ENCODE measurements around the gene VRK3. TPM values are rescaled to one million over a fixed set of nuclear protein-coding genes. Genes with fewer than 3 reads are reported as not detected.
"Not testable (repeated sequence)": the region's sequence is repeated elsewhere in the genome, so short reads cannot be mapped to it uniquely, and the experiment has no call there.

The VRK3 gene
- total RNA-seq, 1 donor from 2014 or later: 17.1 TPM

DNA sequence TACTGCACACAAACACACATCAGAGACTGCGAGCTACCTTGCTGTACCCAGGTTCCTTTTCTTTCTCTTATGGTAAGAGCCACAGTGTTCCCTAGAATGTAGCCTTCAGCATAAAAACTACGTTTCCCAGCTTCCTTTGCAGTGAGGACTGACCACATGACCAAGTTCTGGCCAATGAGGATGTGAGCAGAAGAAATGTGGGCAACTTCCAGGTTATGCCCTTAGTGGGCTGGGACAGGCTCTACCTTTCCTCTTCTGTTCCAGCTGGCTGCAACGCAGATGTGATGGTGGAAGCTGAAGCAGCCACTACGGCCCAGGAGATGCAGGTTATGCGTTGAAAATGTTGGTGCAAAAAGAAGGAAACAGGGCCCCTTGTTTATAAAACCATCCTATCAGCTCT lies 27.5 kb downstream of the VRK3 start:
- DNase-seq (ENCODE audit: low spot score in 2 of 2) (no peak), FAIRE-seq (no peak)

DNA sequence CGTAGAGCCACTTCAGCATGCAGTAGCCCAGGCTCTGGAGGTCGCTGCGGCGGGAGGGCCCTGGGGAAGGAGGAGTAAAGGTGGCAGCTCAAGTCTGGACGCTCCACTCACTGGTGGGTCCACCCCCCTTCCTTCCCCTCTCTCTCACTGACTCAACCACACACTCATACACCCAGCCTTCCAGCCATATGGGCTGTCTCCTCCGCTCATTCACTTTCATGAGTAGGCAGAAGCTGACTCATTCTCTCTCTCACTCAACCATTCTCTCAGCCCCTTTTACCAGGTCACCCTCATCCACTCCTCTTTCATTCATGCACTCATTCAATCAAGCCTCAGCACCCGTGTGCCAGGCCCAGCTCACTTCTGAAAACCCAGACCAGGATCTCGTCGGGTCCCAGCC lies 36.7 kb downstream of the VRK3 start:
- DNase-seq (ENCODE audit: low spot score in 2 of 2): peak in 1 of 2 donors; percentile 37
- FAIRE-seq: no peak

DNA sequence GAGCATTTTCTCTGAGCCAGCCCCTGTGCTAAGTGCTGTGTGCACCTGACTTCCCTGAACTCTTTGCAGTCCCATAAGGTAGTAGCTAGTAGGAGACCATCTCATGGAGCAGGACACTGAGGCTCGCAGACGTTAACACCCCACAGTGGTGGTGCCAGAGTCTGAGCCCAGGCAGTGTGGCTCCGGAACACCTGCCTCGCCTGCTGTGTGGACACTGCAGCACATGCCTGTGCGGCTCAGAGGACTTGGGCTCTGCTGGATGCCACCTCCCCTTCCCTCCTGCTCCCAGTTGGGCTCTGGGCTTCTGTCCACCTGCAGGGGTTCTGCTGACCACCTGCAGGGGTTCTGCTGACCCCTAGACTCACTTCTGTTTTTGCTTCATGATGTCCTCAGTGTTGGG lies 37.2 kb downstream of the VRK3 start:
- FAIRE-seq (no peak), DNase-seq (ENCODE audit: low spot score in 2 of 2) (no peak)

DNA sequence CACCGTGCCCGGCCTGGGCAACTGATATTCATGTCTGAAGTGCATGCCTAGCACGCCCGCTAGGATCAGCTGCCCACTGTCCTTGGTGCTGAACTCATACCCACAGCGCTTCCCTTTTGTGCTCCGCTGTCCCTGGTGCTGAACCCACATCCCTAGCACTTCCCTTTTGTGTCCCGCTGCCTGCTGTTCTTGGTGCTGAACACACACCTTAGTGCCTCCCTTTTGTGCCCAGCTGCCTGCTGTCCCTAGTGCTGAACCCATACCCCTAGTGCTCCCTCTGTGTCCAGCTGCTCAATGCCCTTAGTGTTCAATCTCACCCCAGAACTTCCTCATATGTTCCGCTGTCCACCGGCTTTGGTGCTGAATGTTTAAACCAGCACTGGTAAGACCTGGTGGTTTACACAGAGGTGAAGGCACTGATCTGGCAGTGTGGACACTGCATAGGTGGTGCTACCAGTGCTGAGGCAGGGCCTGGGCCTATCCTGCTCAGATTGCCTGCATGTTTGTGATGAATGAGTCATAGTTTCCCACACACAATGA lies 37.9 kb downstream of the VRK3 start:
- FAIRE-seq (no peak), DNase-seq (ENCODE audit: low spot score in 2 of 2) (peak; percentile 50 to 63)

DNA sequence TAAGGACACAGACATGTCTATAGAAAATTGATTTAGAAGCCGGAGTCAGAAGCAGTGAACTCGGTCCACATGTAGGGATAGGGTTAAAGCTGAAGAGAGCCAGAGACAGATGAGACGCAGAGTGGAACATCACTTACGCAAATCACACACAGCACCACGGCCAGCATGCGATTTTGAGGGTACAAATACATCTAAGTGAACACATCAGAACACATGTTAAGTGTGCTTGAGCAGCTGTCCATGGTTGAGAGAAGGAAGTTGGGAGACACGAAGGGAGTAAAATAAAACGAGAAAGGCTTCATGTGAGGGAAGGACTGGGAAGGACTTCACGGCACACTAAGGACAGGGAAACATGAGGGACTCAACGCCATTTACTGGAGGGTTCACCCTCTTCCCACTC lies 38.8 kb downstream of the VRK3 start:
- DNase-seq (ENCODE audit: low spot score in 2 of 2) (no peak), FAIRE-seq (no peak)

DNA sequence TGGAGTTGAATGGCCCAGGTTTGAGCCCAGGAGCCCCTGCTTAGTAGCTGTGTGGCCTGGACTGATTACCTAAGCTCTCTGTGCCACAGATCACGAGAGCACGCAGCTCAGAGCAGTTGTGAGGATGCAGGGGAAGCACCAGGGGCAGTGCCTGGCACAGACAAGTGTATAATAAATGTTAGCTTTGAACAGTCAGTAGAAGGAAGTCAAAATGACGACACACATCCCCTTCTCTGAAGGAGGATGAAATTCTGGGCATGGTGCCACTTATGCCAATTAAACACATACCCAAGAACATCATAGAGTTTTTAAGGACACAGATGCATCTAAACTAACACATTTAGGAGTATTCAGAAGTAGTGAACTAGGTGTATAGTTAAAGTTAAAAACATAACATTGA lies 39.3 kb downstream of the VRK3 start:
- no peak for DNase-seq (ENCODE audit: low spot score in 2 of 2)
- no peak for FAIRE-seq

DNA sequence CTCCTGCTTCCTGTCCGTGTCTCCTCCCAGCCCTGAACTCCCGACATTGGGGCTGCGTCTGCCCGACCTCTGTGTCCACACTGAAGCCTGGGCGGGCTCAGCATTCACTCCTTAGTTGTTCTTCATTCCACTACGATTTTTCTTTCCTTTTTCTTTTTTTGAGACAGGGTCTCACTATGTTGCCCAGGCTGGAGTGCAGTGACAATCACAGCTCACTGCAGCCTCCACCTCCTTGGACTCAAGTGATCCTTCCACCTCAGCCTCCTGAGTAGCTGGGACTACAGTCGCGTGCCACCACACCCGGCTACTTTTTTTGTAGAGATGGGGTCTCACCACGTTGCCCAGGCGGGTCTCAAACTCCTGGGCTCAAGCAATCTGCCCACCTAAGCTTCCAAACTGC lies 40.7 kb downstream of the VRK3 start:
- FAIRE-seq (no peak), DNase-seq (ENCODE audit: low spot score in 2 of 2) (no peak)

DNA sequence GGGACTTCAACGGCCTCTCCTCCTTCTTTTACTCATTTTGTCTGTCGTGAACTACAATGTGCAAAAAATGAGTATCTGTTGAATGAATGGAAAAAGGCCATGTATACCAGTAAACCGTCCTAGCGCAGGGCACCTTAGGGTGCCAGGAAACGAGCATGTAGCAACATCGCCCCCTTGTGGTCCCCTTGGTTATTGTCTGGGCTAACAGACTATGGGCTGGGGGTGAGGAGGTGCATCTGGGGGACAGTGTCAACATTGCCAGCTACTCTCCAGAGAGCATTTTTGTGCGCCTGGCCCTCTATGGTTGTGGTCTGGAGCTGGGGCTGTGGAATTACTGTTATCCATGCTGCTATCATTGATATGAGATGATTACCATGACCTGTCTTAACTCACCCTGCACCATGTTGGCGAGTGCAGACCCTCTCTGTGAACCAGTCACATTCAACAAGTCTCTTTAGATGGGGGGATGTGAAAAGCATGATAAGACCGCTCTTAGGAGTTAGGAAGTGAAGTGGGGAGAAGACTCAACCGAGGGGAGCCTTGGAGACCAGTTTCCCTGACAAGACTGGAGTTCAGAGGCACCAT lies 41.4 kb downstream of the VRK3 start:
- DNase-seq (ENCODE audit: low spot score in 2 of 2) (peak in 1 of 2 donors; percentile 46), FAIRE-seq (no peak)

DNA sequence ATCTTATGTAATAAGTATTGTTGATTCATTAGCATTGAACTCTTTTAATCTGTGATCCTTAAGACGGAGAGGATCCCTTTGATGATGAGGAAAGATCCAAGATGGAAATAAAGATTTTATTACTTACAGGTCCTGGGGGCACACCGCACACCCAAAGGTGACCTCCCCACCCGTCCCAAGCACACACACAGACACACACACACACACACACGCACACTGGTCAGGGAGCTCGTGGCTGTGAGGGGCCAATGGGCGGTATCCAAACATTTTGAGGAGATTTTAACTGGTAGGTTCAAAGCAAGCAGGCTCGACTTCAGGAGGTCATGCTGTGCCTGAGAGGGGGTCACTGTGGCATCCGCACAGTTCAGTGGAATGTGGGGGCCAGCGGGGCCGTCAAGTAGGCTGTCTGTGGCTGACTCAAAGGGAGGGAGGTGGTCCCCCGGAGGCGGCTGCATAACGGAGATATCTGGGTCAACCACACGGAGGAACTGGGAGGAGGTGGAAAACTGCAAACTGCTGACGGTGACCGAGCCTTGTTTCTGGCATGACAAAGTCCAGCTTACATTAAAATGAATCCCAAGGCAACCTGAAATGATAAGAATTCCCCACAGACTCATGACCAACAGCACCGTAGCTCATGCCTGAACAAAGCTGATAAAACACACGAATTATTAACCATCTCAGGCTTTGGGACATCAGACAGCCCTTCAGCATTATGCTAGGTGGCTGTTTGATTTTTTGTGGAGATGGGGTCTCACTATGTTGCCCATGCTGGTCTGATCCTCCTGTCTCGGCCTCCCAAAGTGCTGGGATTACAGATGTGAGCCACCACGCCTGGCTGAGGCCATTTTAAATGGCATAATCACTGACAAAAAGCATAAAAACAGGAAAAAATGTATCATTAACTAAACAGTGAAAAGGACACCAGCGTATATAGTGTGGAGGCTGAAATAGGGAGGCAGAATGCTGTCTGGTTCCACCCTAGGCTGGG lies 43.3 kb downstream of the VRK3 start:
- no peak for DNase-seq (ENCODE audit: low spot score in 2 of 2)
- no peak for FAIRE-seq

DNA sequence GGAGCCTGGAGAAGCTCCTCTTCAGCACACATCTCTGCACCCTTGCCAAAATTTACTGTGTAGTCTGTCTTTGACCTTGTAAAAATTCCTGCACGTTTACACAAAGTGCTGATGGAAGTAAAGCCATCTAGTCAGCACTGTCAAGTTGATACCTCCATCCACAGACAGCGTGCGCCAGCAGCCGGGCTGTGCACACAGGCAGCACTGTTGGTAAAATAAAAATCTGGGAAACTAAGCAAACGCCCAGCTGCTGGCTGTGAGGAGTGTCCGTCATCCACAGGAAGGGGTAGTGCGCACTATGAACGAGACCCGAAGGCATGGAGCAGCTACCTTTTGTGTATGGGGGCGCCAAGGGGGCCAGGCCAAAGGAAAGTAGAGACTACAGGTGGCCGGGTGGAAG lies 46.8 kb downstream of the VRK3 start:
- FAIRE-seq: no peak
- no peak for DNase-seq (ENCODE audit: low spot score in 2 of 2)

DNA sequence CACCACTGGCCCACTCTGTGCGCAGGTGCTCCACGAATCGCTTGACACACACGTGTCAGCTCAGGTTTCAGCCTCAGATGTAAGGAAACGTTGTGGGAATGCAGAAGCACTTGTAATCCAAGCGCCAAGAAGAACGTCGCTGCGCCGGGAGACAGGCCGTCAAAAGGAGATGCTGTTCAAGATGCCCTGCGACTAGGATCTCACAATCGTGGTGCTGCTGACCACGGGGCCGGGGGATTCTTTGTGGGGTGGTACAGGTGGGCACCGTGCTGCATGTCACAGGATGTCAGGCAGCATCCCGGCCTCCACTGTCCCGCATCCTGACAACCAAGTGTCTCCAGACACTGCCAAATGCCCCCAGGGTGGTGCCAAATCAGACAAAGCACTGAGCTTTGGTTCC lies 47.3 kb downstream of the VRK3 start:
- DNase-seq (ENCODE audit: low spot score in 2 of 2) (no peak), FAIRE-seq (no peak)

DNA sequence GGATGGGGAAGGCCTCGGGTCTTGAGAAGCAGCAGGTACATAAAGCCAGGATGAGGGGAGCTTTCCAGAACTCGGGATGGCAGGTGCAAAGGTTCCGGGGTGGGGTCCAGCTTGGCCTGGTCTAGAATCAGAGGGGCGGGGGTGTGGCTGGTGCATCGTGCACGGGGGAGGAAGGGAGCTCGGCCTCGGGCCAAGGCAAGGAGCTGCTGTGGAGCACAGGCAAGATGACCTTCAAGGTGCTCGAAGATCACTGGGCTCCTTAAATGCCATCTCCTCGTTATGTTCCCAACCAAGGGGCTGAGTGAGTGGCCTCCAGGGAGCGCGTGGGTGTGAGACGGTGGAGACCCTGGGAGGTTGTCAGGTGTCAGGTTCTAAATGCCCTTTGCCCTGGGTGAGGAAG lies 48.1 kb downstream of the VRK3 start:
- DNase-seq (ENCODE audit: low spot score in 2 of 2) (no peak), FAIRE-seq (no peak)

DNA sequence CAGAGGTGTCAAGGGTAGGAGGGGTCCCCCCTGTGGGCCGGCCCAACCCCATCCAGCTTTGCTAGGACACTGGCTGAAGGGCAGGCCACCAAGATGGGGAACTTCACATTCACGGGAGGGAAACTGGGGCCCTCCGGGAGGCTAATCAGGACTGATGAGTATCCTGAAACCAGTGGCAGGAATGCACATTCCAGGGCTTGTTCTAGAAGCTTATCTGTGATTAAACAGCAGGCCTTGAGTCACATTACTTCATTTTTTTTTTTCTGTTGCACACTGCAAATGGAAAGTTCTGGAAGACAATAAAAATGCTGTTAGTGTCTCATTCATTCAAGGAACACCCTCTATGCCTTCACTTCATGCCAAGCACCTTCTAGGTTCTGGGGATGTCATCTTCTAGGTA lies 48.7 kb downstream of the VRK3 start:
- DNase-seq (ENCODE audit: low spot score in 2 of 2) (no peak), FAIRE-seq (no peak)

DNA sequence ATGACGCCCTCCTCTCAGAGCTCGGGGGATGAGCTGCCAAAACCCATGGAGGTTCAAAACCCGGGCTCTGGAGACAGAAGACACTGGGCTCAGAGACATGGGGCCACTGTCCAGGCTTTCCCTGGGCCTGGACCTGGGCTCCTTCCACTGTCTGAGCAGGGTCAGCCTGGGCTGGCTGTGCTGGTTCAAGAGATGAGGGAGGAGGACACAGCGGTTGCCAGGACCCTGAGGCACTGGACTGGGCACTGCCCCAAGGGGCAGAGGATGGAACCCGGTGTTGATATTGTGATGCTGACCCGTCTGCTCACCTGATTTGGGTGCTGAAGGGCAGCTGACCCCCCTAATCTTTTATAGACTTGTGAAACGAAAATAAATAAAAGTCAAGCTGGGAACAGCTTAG lies 50.1 kb downstream of the VRK3 start:
- no peak for FAIRE-seq
- DNase-seq (ENCODE audit: low spot score in 2 of 2): no peak

DNA sequence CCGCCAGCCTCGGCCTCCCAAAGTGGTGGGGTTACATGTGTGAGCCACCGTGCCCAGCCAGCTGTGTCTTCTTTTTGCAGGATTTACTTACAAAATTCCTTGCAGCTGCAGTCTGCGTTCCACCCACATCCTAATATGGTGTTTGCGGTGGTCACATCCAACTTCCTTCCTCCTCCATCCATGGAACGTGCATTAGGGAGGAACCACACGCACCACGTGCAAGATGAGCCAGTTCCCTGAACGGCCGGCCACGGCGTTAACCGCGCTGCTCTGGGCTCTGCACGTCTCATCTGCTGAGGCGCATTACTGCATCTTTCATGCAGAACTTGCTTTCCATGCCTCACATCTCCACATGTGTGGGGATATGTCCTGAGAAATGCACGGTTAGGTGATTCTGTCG lies 51.2 kb downstream of the VRK3 start:
- no peak for FAIRE-seq
- DNase-seq (ENCODE audit: low spot score in 2 of 2): no peak

DNA sequence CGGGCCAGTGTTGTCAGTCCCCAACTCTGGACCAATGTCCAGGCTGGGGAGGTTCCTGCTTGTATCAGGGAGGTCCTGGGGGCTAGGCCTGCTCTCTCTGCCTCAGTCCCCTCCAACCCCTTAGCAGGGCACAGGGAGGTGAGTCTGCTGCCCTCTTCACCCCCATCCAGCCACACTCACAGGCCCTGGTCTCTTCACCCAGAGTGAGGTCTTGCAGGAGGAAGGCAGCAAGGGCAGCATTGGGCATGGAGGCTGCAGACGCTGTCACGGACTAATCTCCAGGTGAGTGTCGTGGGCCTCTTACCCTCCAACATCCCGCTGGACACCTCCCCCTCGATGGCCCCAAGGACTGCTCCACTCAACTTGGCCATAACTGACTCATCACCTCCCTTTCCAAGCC lies 52.3 kb downstream of the VRK3 start:
- no peak for DNase-seq (ENCODE audit: low spot score in 2 of 2)
- no peak for FAIRE-seq

DNA sequence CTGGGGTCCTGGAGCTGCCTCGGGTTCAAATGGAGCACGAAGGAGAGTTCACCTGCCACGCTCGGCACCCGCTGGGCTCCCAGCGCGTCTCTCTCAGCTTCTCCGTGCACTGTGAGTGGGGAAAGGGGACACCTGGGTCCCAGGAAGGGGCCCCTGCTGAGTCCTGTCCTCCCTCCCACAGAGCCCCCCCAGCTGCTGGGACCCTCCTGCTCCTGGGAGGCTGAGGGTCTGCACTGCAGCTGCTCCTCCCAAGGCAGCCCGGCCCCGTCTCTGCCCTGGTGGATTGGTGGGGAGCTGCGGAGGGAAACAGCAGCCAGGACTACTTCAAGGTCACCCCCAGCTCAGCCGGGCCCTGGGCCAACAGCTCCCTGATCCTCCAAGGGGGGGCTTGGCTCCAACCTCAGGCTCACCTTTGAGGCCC lies 53.2 kb downstream of the VRK3 start:
- DNase-seq (ENCODE audit: low spot score in 2 of 2): no peak
- FAIRE-seq: no peak

DNA sequence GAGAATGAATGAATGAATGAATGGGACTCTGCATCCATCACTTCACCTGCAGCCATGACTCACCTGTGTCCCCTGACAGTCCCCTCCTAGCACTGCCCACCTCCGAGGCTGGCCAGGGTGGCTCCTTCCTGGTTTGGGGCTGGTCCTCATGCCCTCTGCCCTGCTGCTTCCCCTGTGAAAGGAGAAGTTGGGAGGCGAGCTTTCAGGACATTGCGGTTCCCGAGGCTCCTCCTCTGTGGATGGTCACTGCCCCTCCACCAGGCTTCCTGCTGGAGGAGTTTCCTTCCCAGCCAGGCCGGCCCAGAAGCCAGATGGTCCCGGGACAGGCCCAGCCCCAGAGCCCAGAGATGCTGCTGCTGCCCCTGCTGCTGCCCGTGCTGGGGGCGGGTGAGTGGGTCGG lies 55.8 kb downstream of the VRK3 start:
- FAIRE-seq; DNase-seq (ENCODE audit: low spot score in 2 of 2): not testable (repeated sequence)

DNA sequence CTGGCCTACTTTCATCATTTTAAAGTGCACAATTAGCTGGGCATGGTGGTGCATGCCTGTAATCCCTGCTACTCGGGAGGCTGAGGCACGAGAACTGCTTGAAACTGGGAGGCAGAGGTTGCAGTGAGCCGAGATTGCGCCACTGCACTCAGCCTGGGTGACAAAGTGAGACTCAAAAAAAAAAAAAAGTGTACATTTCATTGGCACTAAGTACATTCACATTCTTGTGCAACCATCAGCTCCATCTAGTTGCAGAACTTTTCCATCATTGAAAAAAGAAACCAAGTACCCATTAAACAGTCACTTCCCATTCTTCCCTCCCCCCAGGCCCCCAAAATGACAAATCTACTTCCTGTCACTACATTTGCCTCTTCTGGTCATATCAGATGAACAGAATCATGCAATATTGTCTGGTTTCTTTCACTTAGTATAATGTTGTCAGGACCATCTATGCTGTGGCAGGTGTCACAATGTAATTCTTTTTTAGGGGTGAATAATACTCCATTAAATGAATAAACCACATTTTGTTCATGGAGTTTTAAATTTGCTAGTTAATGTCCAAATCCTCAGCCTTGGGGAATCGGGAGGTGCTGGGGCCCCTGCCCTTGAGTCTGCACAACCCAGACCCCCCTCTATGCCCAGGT lies 56.8 kb downstream of the VRK3 start:
- DNase-seq (ENCODE audit: low spot score in 2 of 2) (no peak), FAIRE-seq (no peak)

DNA sequence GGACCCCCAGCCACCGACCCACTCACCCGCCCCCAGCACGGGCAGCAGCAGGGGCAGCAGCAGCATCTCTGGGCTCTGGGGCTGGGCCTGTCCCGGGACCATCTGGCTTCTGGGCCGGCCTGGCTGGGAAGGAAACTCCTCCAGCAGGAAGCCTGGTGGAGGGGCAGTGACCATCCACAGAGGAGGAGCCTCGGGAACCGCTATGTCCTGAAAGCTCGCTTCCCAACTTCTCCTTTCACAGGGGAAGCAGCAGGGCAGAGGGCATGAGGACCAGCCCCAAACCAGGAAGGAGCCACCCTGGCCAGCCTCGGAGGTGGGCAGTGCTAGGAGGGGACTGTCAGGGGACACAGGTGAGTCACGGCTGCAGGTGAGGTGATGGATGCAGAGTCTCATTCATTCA lies 64.2 kb downstream of the VRK3 start, which contains the start of gene SIGLEC11:
TSS of gene SIGLEC11 (minus strand) at position 193 of the 400 bp plus-strand sequence. CDS start at position 102, 91 bp downstream.
- DNase-seq (ENCODE audit: low spot score in 2 of 2); FAIRE-seq: not testable (repeated sequence)

DNA sequence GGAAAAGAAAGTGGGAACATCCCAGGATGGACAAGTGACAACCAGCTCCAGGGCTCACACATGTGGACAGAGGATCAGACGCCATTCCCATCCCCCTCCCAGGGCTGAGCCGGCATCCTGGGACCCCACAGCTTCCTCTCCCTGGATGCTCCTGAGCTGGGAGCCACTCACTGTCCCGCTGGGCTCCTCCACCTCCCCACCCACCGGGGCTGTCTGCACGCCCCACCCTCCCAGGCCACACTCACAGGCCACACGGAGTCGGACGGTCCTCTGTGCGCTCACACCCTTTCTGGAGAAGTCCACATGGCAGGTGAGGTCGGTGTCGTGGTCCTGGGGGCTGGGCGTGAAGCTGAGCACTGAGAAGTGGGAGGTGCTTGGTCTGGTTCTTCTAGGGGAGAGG lies 65.3 kb downstream of the VRK3 start:
- not testable (repeated sequence) for FAIRE-seq; DNase-seq (ENCODE audit: low spot score in 2 of 2)

All from frontal cortex (tissue), 4 donors.